Measurements from ENCODE around the gene CHMP4A. TPM values are rescaled to one million over a fixed set of nuclear protein-coding genes. Genes with fewer than 3 reads are reported as not detected.

CHMP4A gene
- total RNA-seq, 1 experiment from 2014 or later: 34.6 TPM

DNA sequence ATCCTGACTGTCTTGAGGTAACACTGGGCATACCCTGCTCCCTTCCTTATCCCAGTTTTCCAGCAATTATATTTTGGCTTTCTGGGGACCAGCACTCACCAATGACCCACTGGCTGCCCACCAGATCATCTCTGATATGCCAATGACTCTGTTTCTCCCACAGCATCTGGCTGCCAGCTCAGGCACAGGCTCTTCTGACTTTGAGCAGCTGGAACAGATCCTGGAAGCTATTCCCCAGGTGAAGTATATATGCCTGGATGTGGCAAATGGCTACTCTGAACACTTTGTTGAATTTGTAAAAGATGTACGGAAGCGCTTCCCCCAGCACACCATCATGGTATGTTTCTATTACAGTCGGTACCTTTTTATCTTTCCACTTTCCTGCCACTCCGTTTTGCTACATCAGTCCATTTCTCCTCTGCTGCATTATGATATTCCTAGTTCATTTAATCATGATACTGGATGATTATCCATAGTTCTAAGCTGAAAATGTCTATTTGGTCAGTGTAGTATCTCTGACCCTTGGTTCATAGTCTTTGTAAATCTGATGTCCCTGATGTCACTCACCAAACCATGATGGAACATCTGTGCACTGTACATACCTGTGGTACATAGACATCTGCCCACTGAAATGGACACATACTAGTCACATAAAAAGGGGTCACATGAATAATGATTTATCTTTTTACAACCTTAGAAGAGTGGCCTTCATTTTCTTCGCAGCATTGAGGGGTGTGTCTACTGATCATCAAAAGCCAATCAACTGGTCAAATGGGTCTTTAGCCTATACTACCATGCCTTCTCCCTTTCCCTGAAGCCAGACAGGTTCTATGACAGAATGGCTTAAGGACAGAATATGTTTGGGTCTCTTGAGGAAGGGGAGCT is 22.8 kb upstream of the CHMP4A start:
- Histone ChIP-seq H3K4me1 (ENCODE audit: control insufficient read depth in 1 of 2, insufficient read depth in 2 of 2, low read length in 2 of 2) (peaks cover 9 to 28% of the 10 kb centered on the region in 2 experiments), H2AFZ (ENCODE audit: low read depth, low read length, poor library complexity, severe bottlenecking) (no peak overlapping the region), H3K36me3 (ENCODE audit: control insufficient read depth in 1 of 2, insufficient read depth in 2 of 2, low read length in 2 of 2) (peaks cover 45 to 58% of the 10 kb centered on the region in 2 experiments; a peak in 3 of 4 replicates), H3K79me2 (ENCODE audit: insufficient read depth, low read length) (peaks cover 55% of the 10 kb centered on the region), H4K20me1 (ENCODE audit: insufficient read depth) (no peaks in the 10 kb centered on the region), H3K4me3 (replicated peaks in 1 of 2; ENCODE audit: low read depth in 1 of 2, low read length in 2 of 2) (no peak overlapping the region), H3K27ac (ENCODE audit: low read depth, low read length) (no peak overlapping the region), H3K27me3 (ENCODE audit: insufficient read depth, low read length) (no peaks in the 10 kb centered on the region), H3K4me2 (ENCODE audit: low read length) (no peak overlapping the region), H3K9ac (ENCODE audit: low read length) (no peak overlapping the region), H3K9me2 (ENCODE audit: insufficient read depth) (no peaks in the 10 kb centered on the region), H3K9me3 (ENCODE audit: control insufficient read depth in 1 of 2, insufficient read depth in 1 of 2, low read depth in 1 of 2, low read length in 2 of 2) (no peaks in the 10 kb centered on the region)
- DNase-seq (ENCODE audit: low read depth, low spot score) (no peak), ATAC-seq (no peak)
- TF ChIP-seq EZH2 (IDR thresholded peaks at IDR 0.05) (no peak), JUND (IDR thresholded peaks at IDR 0.05) (no peak), FOSL1 (IDR thresholded peaks at IDR 0.05; ENCODE audit: low read depth) (no peak), EZH2phosphoT487 (IDR thresholded peaks at IDR 0.05; ENCODE audit: borderline replicate concordance) (no peak), SRF (IDR thresholded peaks at IDR 0.05; ENCODE audit: low read depth) (no peak)
- TF ChIP-seq, protein P1, sequence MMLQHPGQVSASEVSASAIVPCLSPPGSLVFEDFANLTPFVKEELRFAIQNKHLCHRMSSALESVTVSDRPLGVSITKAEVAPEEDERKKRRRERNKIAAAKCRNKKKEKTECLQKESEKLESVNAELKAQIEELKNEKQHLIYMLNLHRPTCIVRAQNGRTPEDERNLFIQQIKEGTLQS (IDR thresholded peaks at IDR 0.05): no peak
- TF ChIP-seq, protein P2, sequence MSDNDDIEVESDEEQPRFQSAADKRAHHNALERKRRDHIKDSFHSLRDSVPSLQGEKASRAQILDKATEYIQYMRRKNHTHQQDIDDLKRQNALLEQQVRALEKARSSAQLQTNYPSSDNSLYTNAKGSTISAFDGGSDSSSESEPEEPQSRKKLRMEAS (IDR thresholded peaks at IDR 0.05): no peak
- POLR2A ChIA-PET: no interaction called here
- BruUV-seq (replicated peaks): no TSS peak
- RAD21 ChIA-PET (ENCODE audit: low non-redundant PET in 1 of 2, low total read pairs in 2 of 2, uncharacterized antibody in 2 of 2, unreplicated experiment in 2 of 2): no interaction called here
- CTCF ChIA-PET: interaction anchor here (1.0 kb wide), 1 partner anchor 127 kb away, joined by 3 read pairs; no protein-coding TSS in a partner anchor
- intact Hi-C loops (cut with micrococcal nuclease): no loop called here

Measured in HCT116 (cell line).